CD4-positive, alpha-beta T cell (primary cell): ENCODE data around the gene KIAA1671. TPM values are rescaled to one million over a fixed set of nuclear protein-coding genes. Genes with fewer than 3 reads are reported as not detected.

Experiments used
- ATAC-seq: fragments of 200-7000 bp; cut with Tn5 transposase; one replicate; pipeline ENCODE4 v1.10.0; 2022; ENCODE audit warnings: mild to moderate bottlenecking; ENCODE audit not compliant: poor library complexity
- CTCF ChIA-PET: fragments of 350-600 bp; sonication (Branson Sonifier 250); formaldehyde crosslinking; loops from one replicate; lab custom pipeline; 2021; ENCODE audit warnings: antibody characterized with exemption, inconsistent platforms; lab: Charles Lee
- POLR2A ChIA-PET: fragments of 350-600 bp; sonication (Branson Sonifier 250); formaldehyde crosslinking; loops from one replicate; lab custom pipeline; 2021; ENCODE audit warnings: antibody characterized with exemption, inconsistent platforms; lab: Charles Lee
- DNase-seq, 14 experiments: peaks; one replicate each; pipeline ENCODE4 v3.0.0-alpha.2; 2013 to 2020; ENCODE audit warnings: mixed read lengths in 2 of 14
- H3K27ac ChIP-seq, 2 donors: one replicate each; pipeline versions ENCODE4 v1.5.1 to v1.7.0; 2013; ENCODE audit warnings: low read length in 2 of 2, low read depth in 1 of 2, mild to moderate bottlenecking in 1 of 2
- H3K27me3 ChIP-seq, 2 experiments: 1 replicate in 1 of 2; 2 replicates in 1 of 2; pipeline versions ENCODE4 v1.6.1 to v1.7.0; 2013; ENCODE audit warnings: low read length in 2 of 2, control low read depth in 1 of 2, mild to moderate bottlenecking in 1 of 2, moderate library complexity in 1 of 2; ENCODE audit not compliant: insufficient read depth in 2 of 2, control insufficient read depth in 1 of 2
- H3K36me3 ChIP-seq: one replicate; pipeline ENCODE4 v1.6.1; 2013; ENCODE audit warnings: low read length, control low read depth; ENCODE audit not compliant: insufficient read depth
- H3K4me1 ChIP-seq: one replicate; pipeline ENCODE4 v1.6.1; 2013; ENCODE audit warnings: low read length, control low read depth; ENCODE audit not compliant: insufficient read depth
- H3K4me3 ChIP-seq: one replicate; pipeline ENCODE4 v1.5.1; 2013; ENCODE audit warnings: mild to moderate bottlenecking, low read length, moderate library complexity
- H3K9me3 ChIP-seq, 2 experiments: 1 replicate in 1 of 2; 2 replicates in 1 of 2; pipeline versions ENCODE4 v1.6.1 to v1.7.0; 2013; ENCODE audit warnings: low read length in 2 of 2, mild to moderate bottlenecking in 2 of 2, control low read depth in 1 of 2, moderate library complexity in 1 of 2; ENCODE audit not compliant: control insufficient read depth in 1 of 2, insufficient read depth in 1 of 2
- H3K27ac Mint-ChIP-seq: one replicate; pipeline ENCODE4 v1.8.0; 2020; ENCODE audit warnings: mixed read lengths
- H3K27me3 Mint-ChIP-seq: one replicate; pipeline ENCODE4 v1.8.0; 2021; ENCODE audit warnings: mixed read lengths
- H3K36me3 Mint-ChIP-seq: one replicate; pipeline ENCODE4 v1.8.0; 2021; ENCODE audit warnings: low read depth, mixed read lengths
- H3K4me1 Mint-ChIP-seq: one replicate; pipeline ENCODE4 v1.8.0; 2021; ENCODE audit warnings: low read depth, mixed read lengths
- H3K4me3 Mint-ChIP-seq: one replicate; pipeline ENCODE4 v1.8.0; 2020; ENCODE audit warnings: mild to moderate bottlenecking, mixed read lengths
- H3K9me3 Mint-ChIP-seq: one replicate; pipeline ENCODE4 v1.8.0; 2020; ENCODE audit warnings: mixed read lengths
- CTCF ChIP-seq: fragments of 200-600 bp; IDR thresholded peaks from one replicate; pipeline ENCODE4 v1.8.0; 2022; ENCODE audit warnings: antibody characterized with exemption, mild to moderate bottlenecking
- intact Hi-C, 2 experiments: fragments of 100-400 bp; cut with DNase I in 1 of 2; cut with micrococcal nuclease in 1 of 2; formaldehyde crosslinking; loops; one replicate each; pipeline versions ENCODE4 v1.15.1 to v1.9.0; 2023 to 2025; cut with DNase I, micrococcal nuclease
- total RNA-seq, 174 experiments: library from RNA in 2 of 174; stranded (reverse) in 2 of 174; gene quantifications; one replicate each; pipeline ENCODE4 v1.2.3 and lab custom pipeline; 2021 to 2026

Gene KIAA1671
- total RNA-seq, 2 experiments from 2014 or later, result 2.6 to 2.9 TPM

GRCh38 chr22:25199731-25200520 lies 247.4 kb downstream of the KIAA1671 start, which contains the start of gene CRYBB3:
TSS of gene CRYBB3 (plus strand) at chr22:25199858. CDS start at chr22:25201397, 1,539 bp downstream.
- Mint-ChIP-seq H3K27ac (no peak within 1 kb of the TSS), H3K36me3 (peaks cover 18% of the 10 kb centered on the region), H3K4me3 (no peak within 1 kb of the TSS), H3K9me3 (no peaks in the 10 kb centered on the region), H3K27me3 (no peaks in the 10 kb centered on the region), H3K4me1 (no peaks in the 10 kb centered on the region)
- no peak for TF ChIP-seq CTCF
- Histone ChIP-seq H3K27ac (no peak within 1 kb of the TSS), H3K36me3 (no peaks in the 10 kb centered on the region), H3K4me1 (no peaks in the 10 kb centered on the region), H3K9me3 (no peaks in the 10 kb centered on the region), H3K4me3 (no peak within 1 kb of the TSS), H3K27me3 (no peaks in the 10 kb centered on the region)
- ChIA-PET POLR2A (no interaction called here), CTCF (no interaction called here)
- no peak for DNase-seq
- no peak for ATAC-seq
- intact Hi-C loops, result loop anchor here in 1 of 2 experiments (5.0 kb wide), 1 partner anchor 1162 kb away; no protein-coding TSS in a partner anchor

GRCh38 chr22:25200967-25201366 lies 248.5 kb downstream of the KIAA1671 start:
- no peak overlapping the region for H3K27ac ChIP-seq
- no peak overlapping the region for H3K4me3 ChIP-seq
- H3K36me3 Mint-ChIP-seq, result peaks cover 15% of the 10 kb centered on the region
- intact Hi-C loops, result loop anchor here in 1 of 2 experiments (5.0 kb wide), 1 partner anchor 1161 kb away; no protein-coding TSS in a partner anchor
- no peaks in the 10 kb centered on the region for H3K36me3 ChIP-seq
- H3K9me3 Mint-ChIP-seq, result no peaks in the 10 kb centered on the region
- H3K4me1 Mint-ChIP-seq, result no peaks in the 10 kb centered on the region
- H3K9me3 ChIP-seq, result no peaks in the 10 kb centered on the region
- no peaks in the 10 kb centered on the region for H3K27me3 ChIP-seq
- H3K27ac Mint-ChIP-seq, result no peak overlapping the region
- no peak overlapping the region for H3K4me3 Mint-ChIP-seq
- H3K27me3 Mint-ChIP-seq, result no peaks in the 10 kb centered on the region
- POLR2A ChIA-PET, result no interaction called here
- ATAC-seq (no peak), DNase-seq (no peak)
- CTCF ChIA-PET, result no interaction called here
- no peak for TF ChIP-seq CTCF
- H3K4me1 ChIP-seq, result no peaks in the 10 kb centered on the region

GRCh38 chr22:25201557-25202273 lies 249.2 kb downstream of the KIAA1671 start:
- no peak for TF ChIP-seq CTCF
- ChIA-PET POLR2A (no interaction called here), CTCF (interaction anchor here (0.8 to 1.1 kb wide), 2 partner anchors 9 to 37 kb away, joined by 3 read pairs; no protein-coding TSS in a partner anchor)
- Mint-ChIP-seq H3K4me3 (no peak overlapping the region), H3K27ac (no peak overlapping the region), H3K27me3 (no peaks in the 10 kb centered on the region), H3K36me3 (peaks cover 9% of the 10 kb centered on the region), H3K9me3 (no peaks in the 10 kb centered on the region), H3K4me1 (no peaks in the 10 kb centered on the region)
- H3K27ac ChIP-seq, result no peak overlapping the region
- ATAC-seq (no peak), DNase-seq (no peak)
- H3K27me3 ChIP-seq, result no peaks in the 10 kb centered on the region
- intact Hi-C loops, result loop anchor here in 1 of 2 experiments (5.0 kb wide), 1 partner anchor 1161 kb away; no protein-coding TSS in a partner anchor
- H3K9me3 ChIP-seq, result no peaks in the 10 kb centered on the region
- no peaks in the 10 kb centered on the region for H3K4me1 ChIP-seq
- H3K4me3 ChIP-seq, result no peak overlapping the region
- H3K36me3 ChIP-seq, result no peaks in the 10 kb centered on the region
